ENCODE data around the gene KIAA1191.

The KIAA1191 gene

GRCh38 chr5:176365351-176366231 is 4.0 kb upstream of the KIAA1191 start, which contains the start of gene ARL10:
ARL10 (plus strand) TSS chr5:176365487; CDS start chr5:176365564, 77 bp downstream.
- DNase-seq = no peak

GRCh38 chr5:176364765-176365350 is 3.3 kb upstream of the KIAA1191 start:
- no peak for DNase-seq

- DNase-seq = no peak
Observed at GRCh38 chr5:176362233-176362490, 598 bp upstream of the KIAA1191 start.

- DNase-seq = no peak
Observed at GRCh38 chr5:176360894-176361436, 599 bp downstream of the KIAA1191 start.

GRCh38 chr5:176359658-176360057 is 1.9 kb downstream of the KIAA1191 start:
- no peak for DNase-seq

GRCh38 chr5:176356179-176356566 is 5.4 kb downstream of the KIAA1191 start:
- DNase-seq = no peak

- peak; percentile 54 for DNase-seq
Observed at GRCh38 chr5:176355400-176356178, 6.0 kb downstream of the KIAA1191 start.

- no peak for DNase-seq
Observed at GRCh38 chr5:176353533-176353932, 8.0 kb downstream of the KIAA1191 start.

- no peak for DNase-seq
Observed at GRCh38 chr5:176352116-176352878, 9.3 kb downstream of the KIAA1191 start.

GRCh38 chr5:176350416-176350815 is 11.1 kb downstream of the KIAA1191 start:
- peak; percentile 15 for DNase-seq

- no peak for DNase-seq
Observed at GRCh38 chr5:176342766-176343458, 18.7 kb downstream of the KIAA1191 start.

GRCh38 chr5:176342158-176342483 is 19.4 kb downstream of the KIAA1191 start:
- no peak for DNase-seq

- DNase-seq = no peak
Observed at GRCh38 chr5:176341325-176342157, 20.0 kb downstream of the KIAA1191 start.

- DNase-seq = no peak
Observed at GRCh38 chr5:176339304-176339703, 22.3 kb downstream of the KIAA1191 start.

- no peak for DNase-seq
Observed at GRCh38 chr5:176337913-176338312, 23.7 kb downstream of the KIAA1191 start.

- no peak for DNase-seq
Observed at GRCh38 chr5:176334031-176334770, 27.4 kb downstream of the KIAA1191 start.

GRCh38 chr5:176320577-176320976 is 41.0 kb downstream of the KIAA1191 start:
- no peak for DNase-seq

- DNase-seq = no peak
Observed at GRCh38 chr5:176319827-176320554, 41.6 kb downstream of the KIAA1191 start.

- no peak for DNase-seq
Observed at GRCh38 chr5:176317534-176318374, 43.8 kb downstream of the KIAA1191 start.

Data from DMS79 (cell line).